Neural cell (in vitro differentiated cells): ENCODE data around the gene PAH. TPM values are rescaled to one million over a fixed set of nuclear protein-coding genes. Genes with fewer than 3 reads are reported as not detected.

ENCODE experiments used
- H2AFZ ChIP-seq: fragments of 200-600, 300-800 bp; sonication (generic), shearing (Covaris generic); 2 replicates; pipeline ENCODE4 v1.6.0; 2014; ENCODE audit warnings: low read depth, mild to moderate bottlenecking, antibody characterized with exemption, low read length, moderate library complexity
- H3F3A ChIP-seq: fragments of 200-600 bp; shearing (Covaris generic); 2 replicates; pipeline ENCODE4 v1.6.1; 2016; ENCODE audit warnings: mild to moderate bottlenecking, moderate library complexity, mixed read lengths, antibody characterized with exemption, low read length; ENCODE audit not compliant: insufficient read depth, poor library complexity, severe bottlenecking
- H3K27ac ChIP-seq: fragments of 200-600, 300-800 bp; sonication (generic), shearing (Covaris generic); 2 replicates; pipeline ENCODE4 v1.5.1; 2014; ENCODE audit warnings: mild to moderate bottlenecking, low read length, moderate library complexity
- H3K27me3 ChIP-seq: fragments of 300-800, 200-600 bp; sonication (generic), shearing (Covaris generic); 2 replicates; pipeline ENCODE4 v1.6.0; 2014; ENCODE audit warnings: mild to moderate bottlenecking, low read depth, low read length, moderate library complexity; ENCODE audit not compliant: insufficient read depth
- H3K36me3 ChIP-seq: fragments of 300-800, 200-600 bp; sonication (generic), shearing (Covaris generic); 2 replicates; pipeline ENCODE4 v1.5.1; 2014; ENCODE audit warnings: mild to moderate bottlenecking, antibody characterized with exemption, low read length, moderate library complexity; ENCODE audit not compliant: insufficient read depth
- H3K4me2 ChIP-seq: fragments of 300-800, 200-600 bp; sonication (generic), shearing (Covaris generic); 2 replicates; pipeline ENCODE4 v1.6.0; 2014; ENCODE audit warnings: mild to moderate bottlenecking, low read length
- H3K4me3 ChIP-seq: fragments of 300-800, 200-600 bp; sonication (generic), shearing (Covaris generic); 2 replicates; pipeline ENCODE4 v1.5.1; 2014; ENCODE audit warnings: mild to moderate bottlenecking, low read length, moderate library complexity
- H3K79me2 ChIP-seq: fragments of 200-600 bp; shearing (Covaris generic); replicated peaks from 2 replicates; pipeline ENCODE4 v1.6.0; 2014; ENCODE audit warnings: mild to moderate bottlenecking, low read length, moderate library complexity; ENCODE audit not compliant: insufficient read depth
- H3K9ac ChIP-seq: fragments of 300-800, 200-600 bp; sonication (generic), shearing (Covaris generic); 2 replicates; pipeline ENCODE4 v1.6.1; 2016; ENCODE audit warnings: mild to moderate bottlenecking, low read length, mixed read lengths
- H3K9me2 ChIP-seq: fragments of 200-600 bp; shearing (Covaris generic); 2 replicates; pipeline ENCODE4 v1.6.1; 2016; ENCODE audit warnings: mild to moderate bottlenecking, low read length, mixed read lengths; ENCODE audit not compliant: insufficient read depth
- H3K9me3 ChIP-seq: fragments of 200-600, 300-800 bp; sonication (generic), shearing (Covaris generic); 2 replicates; pipeline ENCODE4 v1.6.1; 2016; ENCODE audit warnings: mild to moderate bottlenecking, mixed run types, low read length, moderate library complexity, mixed read lengths
- H4K20me1 ChIP-seq: fragments of 200-600 bp; shearing (Covaris generic); 2 replicates; pipeline ENCODE4 v1.6.1; 2016; ENCODE audit warnings: mild to moderate bottlenecking, mixed run types; ENCODE audit not compliant: insufficient read depth
- CTCF ChIP-seq: fragments of 450-650 bp; IDR thresholded peaks from 2 replicates; pipeline ENCODE4 v1.5.1; 2014; ENCODE audit warnings: antibody characterized with exemption, mild to moderate bottlenecking, moderate library complexity; ENCODE audit not compliant: poor library complexity, severe bottlenecking
- EP300 ChIP-seq: fragments of 450-650 bp; conservative IDR thresholded peaks from 2 replicates; pipeline ENCODE4 v1.6.1; 2014; ENCODE audit warnings: antibody characterized with exemption, mild to moderate bottlenecking, moderate library complexity; ENCODE audit not compliant: poor library complexity, severe bottlenecking
- EZH2 ChIP-seq: fragments of 200-600, 300-800 bp; shearing (Covaris generic), sonication (generic); IDR thresholded peaks from 2 replicates; pipeline ENCODE4 v1.6.1; 2014; ENCODE audit warnings: antibody characterized with exemption, low read length, borderline replicate concordance, mild to moderate bottlenecking; ENCODE audit not compliant: insufficient read depth, poor library complexity, severe bottlenecking
- MXI1 ChIP-seq: fragments of 450-650 bp; conservative IDR thresholded peaks from 2 replicates; pipeline ENCODE4 v1.6.1; 2014; ENCODE audit warnings: antibody characterized with exemption, mild to moderate bottlenecking; ENCODE audit not compliant: poor library complexity, severe bottlenecking
- POLR2AphosphoS5 ChIP-seq: IDR thresholded peaks from 2 replicates; pipeline ENCODE4 v1.6.1; 2012
- RAD21 ChIP-seq: fragments of 450-650 bp; conservative IDR thresholded peaks from 2 replicates; pipeline ENCODE4 v1.6.1; 2014; ENCODE audit warnings: antibody characterized with exemption, mild to moderate bottlenecking, moderate library complexity
- REST ChIP-seq: IDR thresholded peaks from 2 replicates; pipeline ENCODE4 v1.6.1; 2012; ENCODE audit warnings: borderline replicate concordance
- SMC3 ChIP-seq: fragments of 450-650 bp; conservative IDR thresholded peaks from 2 replicates; pipeline ENCODE4 v1.6.1; 2014; ENCODE audit warnings: antibody characterized with exemption, mild to moderate bottlenecking, moderate library complexity; ENCODE audit not compliant: poor library complexity
- TAF1 ChIP-seq: IDR thresholded peaks from 2 replicates; pipeline ENCODE4 v1.6.1; 2012; ENCODE audit warnings: low read depth
- polyA plus RNA-seq: library from polyadenylated mRNA; depleted of rRNA; stranded (reverse); fragments of >200 nt; gene quantifications from 2 replicates; pipeline ENCODE4 v1.2.3, GENCODE V29; 2014

PAH gene
- polyA plus RNA-seq, 1 donor from 2014 or later: not detected

DNA sequence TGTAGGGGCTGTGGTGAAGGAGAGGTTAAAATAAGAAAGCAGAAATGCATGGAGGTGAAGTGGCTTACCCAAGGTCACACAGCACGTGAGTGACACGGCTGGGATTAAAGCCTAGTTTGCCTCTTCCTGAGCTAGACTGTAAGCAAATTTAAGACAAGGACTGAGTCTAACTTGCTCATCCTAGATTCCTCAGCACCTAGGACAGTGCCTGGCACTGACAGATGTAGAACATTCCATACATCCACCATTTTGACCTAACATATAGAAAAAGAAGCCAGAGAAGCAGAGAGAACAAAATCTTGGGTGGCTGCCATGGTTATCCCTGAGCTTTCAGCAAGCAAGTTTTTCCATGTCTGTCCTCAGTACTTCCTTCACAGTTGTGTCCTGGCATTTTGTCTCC is 110.5 kb downstream of the PAH start:
- no peaks in the 10 kb centered on the region for H3F3A ChIP-seq
- no peaks in the 10 kb centered on the region for H4K20me1 ChIP-seq
- H3K9me2 ChIP-seq: no peaks in the 10 kb centered on the region
- H3K4me2 ChIP-seq: no peak overlapping the region
- H3K36me3 ChIP-seq: no peaks in the 10 kb centered on the region
- no peak overlapping the region for H3K27ac ChIP-seq
- TF ChIP-seq EZH2: no peak
- no peak overlapping the region for H3K9ac ChIP-seq
- no peak overlapping the region for H3K4me3 ChIP-seq
- H3K79me2 ChIP-seq: no peaks in the 10 kb centered on the region
- no peaks in the 10 kb centered on the region for H3K9me3 ChIP-seq
- no peak overlapping the region for H2AFZ ChIP-seq
- H3K27me3 ChIP-seq: no peaks in the 10 kb centered on the region

DNA sequence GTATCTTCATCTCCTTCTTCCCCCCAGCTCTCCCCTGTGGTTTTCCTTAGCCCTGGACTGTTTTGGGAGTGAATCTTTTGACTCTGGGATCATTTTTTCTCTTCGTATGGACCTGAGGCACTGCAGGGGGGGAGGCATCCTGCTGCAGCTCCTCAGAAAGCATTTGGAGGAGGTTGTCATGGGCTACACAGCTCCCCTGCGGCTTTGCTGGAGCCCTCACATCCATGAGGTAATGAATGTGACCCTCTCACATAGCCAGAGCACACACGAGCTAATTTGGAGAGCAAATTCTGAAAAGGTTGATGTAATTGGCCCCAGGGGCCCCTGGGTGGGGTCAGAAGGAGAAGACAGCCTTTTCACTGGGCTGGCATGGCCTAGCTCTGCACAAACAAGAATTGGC is 110.9 kb downstream of the PAH start:
- Histone ChIP-seq H3K36me3 (no peaks in the 10 kb centered on the region), H4K20me1 (no peaks in the 10 kb centered on the region), H3K4me3 (no peak overlapping the region), H3K27ac (no peak overlapping the region), H3K79me2 (no peaks in the 10 kb centered on the region), H3K9me3 (no peaks in the 10 kb centered on the region), H3F3A (no peaks in the 10 kb centered on the region), H3K9ac (no peak overlapping the region), H3K9me2 (no peaks in the 10 kb centered on the region), H3K27me3 (no peaks in the 10 kb centered on the region), H2AFZ (no peak overlapping the region), H3K4me2 (no peak overlapping the region)
- TF ChIP-seq SMC3: no peak
- no peak for TF ChIP-seq RAD21
- TF ChIP-seq REST: no peak
- no peak for TF ChIP-seq MXI1
- no peak for TF ChIP-seq TAF1
- TF ChIP-seq EZH2: no peak
- TF ChIP-seq CTCF: no peak

GRCh38 chr12:102800565-102800964 is 116.5 kb downstream of the PAH start:
- no peaks in the 10 kb centered on the region for H3K9me2 ChIP-seq
- no peak overlapping the region for H3K27ac ChIP-seq
- H3K79me2 ChIP-seq: no peaks in the 10 kb centered on the region
- H3K4me3 ChIP-seq: no peak overlapping the region
- no peak overlapping the region for H3K9ac ChIP-seq
- no peaks in the 10 kb centered on the region for H3F3A ChIP-seq
- H3K9me3 ChIP-seq: no peaks in the 10 kb centered on the region
- H3K36me3 ChIP-seq: no peaks in the 10 kb centered on the region
- no peak for TF ChIP-seq REST
- no peak for TF ChIP-seq MXI1
- TF ChIP-seq RAD21: no peak
- no peak for TF ChIP-seq POLR2AphosphoS5
- no peak for TF ChIP-seq EP300
- TF ChIP-seq TAF1: no peak
- no peak for TF ChIP-seq EZH2
- TF ChIP-seq CTCF: no peak
- no peak for TF ChIP-seq SMC3
- H2AFZ ChIP-seq: no peak overlapping the region
- no peaks in the 10 kb centered on the region for H3K27me3 ChIP-seq
- no peak overlapping the region for H3K4me2 ChIP-seq
- no peaks in the 10 kb centered on the region for H4K20me1 ChIP-seq
